GM21528 (cell line): ENCODE results near the gene CR1.
A peak's percentile ranks its signal among the peaks of the same experiment; 100 is the strongest.
"Not testable (repeated sequence)": the region's sequence is repeated elsewhere in the genome, so short reads cannot be mapped to it uniquely, and the experiment has no call there.

Experiments used
- ATAC-seq: cut with Tn5 transposase; IDR thresholded peaks from one replicate; pipeline ENCODE4 v1.9.1; 2021; ENCODE audit warnings: mild to moderate bottlenecking, moderate library complexity; ENCODE audit not compliant: unreplicated experiment, low FRiP score

Gene CR1

GRCh38 chr1:207661420-207661819 is 165.5 kb downstream of the CR1 start:
- ATAC-seq, result not testable (repeated sequence)

DNA sequence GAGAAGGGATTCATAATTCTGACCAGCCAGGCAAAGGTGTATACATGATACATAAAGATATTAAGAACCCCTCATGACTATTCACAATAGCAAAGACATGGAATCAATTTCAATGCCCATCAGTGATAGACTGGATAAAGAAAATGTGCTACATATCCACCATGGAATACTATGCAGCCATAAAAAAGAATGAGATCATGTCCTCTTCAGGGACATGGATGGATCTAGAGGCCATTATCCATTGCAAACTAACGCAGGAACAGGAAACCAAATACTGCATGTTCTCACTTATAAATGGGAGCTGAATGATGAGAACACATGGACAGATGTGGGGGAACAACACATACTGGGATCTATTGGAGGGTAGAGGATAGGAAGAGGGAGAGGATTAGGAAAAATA is 170.4 kb downstream of the CR1 start:
- no peak for ATAC-seq

GRCh38 chr1:207669528-207670009 is 173.6 kb downstream of the CR1 start:
- ATAC-seq, result peak; percentile 16

DNA sequence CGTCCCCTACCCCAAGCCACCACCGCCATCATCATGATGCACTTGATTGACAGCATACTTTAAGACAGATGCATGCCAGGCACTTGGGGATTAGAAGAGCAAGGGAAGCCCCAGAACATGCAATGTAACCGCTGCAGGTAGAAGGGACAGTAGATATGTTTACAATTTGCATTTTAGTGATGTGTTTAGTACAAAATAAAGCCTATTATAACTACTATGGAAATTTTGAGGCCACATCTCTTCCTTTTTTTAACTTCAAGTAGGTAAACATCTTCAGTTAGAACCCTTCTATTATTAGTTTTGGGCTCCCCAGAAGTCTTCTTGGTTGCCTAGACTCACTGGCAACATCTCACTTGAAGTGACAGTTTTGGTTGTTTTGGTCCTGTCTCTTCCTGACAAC is 174.2 kb downstream of the CR1 start:
- ATAC-seq, result peak; percentile 68

DNA sequence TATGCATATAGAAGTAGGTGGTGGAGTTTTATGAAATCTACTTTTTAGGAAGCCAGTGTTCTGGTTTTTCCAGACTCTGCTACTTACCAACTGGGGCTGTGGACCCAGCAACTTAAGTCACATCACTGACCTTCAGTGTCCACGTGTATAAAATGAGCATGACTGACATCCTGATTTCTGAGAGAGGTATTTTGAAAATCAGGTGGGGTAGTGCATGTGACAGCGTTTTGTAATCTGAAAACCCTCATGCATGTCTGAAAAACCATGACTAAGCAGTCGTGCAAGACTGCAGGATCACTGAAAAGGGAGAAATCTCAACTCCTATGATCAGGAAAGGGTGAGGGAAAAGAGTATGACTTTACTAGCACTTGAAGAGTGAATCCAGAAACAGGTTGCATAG is 175.0 kb downstream of the CR1 start:
- no peak for ATAC-seq

DNA sequence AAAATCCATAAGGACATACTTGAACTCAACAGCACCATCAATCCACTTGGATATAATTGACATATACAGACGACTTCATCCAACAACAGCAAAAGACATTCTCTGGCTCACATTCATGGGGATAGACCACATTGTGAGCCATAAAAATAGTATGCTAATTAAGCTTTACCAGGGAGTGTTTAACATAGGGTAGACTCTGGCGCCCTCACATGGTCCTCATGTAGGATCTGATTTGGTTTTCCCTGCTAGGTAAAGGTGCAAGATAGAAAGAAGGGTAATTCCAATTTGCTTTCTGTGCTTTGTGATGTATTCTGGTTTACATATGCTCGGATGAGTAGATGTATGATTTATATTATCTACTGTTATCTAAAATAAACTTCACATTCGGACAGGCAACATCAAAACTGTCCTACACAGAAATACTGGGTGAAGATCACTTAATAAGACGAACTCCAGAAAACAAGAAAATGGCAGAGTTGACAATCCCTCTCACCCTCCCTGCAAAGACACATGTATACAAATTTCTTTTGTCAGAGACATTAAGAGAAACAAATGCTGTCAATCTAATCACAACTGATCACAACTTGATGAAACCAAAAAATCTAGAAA is 176.7 kb downstream of the CR1 start:
- no peak for ATAC-seq

- no peak for ATAC-seq
Observed at GRCh38 chr1:207673399-207673798, 177.4 kb downstream of the CR1 start.

GRCh38 chr1:207676153-207676552 is 180.2 kb downstream of the CR1 start:
- no peak for ATAC-seq

DNA sequence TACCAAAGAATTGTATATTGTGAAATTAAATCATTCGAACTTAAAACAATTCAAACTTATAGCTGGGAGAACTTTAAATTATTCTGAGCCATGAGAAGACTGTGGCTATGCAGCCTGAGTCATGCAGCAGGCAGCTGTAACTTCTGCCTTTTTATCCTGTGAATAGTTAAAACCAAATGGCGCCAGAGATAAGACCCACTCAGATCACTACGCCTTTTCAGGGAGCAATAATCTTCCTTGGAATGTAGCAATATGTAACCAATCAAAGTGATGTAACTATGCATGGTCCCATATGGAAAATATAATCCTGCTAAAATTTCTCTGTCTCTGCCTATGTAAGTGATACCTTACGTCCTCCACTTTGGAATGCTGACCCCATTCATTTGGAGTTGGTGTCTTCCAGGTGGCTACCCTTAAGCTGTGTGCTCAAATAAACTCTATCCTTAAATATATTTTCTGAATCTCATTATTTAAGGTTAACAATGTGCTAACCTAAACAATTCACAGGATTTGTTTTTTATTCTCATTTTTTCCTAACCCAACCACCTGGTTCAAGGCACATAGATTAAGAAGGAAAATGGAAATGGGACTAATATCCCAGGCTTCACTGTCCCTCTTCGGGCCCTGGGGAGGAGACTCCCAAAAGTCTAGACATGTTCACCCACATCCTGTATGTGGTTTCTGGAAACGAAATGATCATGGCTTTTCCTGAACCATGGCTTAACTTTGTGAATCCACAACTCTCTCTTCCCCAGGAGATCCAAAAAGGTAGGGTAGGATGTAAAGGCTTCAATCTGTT is 184.8 kb downstream of the CR1 start:
- not testable (repeated sequence) for ATAC-seq

DNA sequence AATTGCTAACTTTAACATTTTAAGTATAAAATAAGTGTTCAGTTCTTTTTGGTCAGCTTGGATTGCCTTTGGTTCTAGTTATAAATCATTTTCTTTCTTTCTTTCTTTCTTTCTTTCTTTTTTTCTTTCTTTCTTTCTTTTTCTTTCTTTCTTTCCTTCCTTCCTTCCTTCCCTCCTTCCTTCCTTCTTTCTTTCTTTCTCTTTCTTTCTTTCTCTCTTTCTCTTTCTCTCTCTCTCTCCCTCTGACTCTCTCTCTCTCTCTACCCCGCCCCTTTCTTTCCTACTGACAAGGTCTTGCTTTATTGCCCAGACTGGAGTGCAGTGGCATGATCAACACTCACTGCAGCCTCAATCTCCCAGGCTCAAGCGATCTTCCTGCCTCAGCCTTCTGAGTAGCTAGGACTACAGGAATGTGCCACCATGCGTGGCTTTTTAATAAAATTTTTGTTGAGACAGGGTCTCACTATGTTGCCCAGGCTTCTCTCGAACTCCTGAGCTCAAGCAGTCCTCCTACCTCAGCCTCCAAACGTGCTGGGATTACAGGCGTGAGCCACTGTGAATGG is 187.0 kb downstream of the CR1 start:
- ATAC-seq, result not testable (repeated sequence)

DNA sequence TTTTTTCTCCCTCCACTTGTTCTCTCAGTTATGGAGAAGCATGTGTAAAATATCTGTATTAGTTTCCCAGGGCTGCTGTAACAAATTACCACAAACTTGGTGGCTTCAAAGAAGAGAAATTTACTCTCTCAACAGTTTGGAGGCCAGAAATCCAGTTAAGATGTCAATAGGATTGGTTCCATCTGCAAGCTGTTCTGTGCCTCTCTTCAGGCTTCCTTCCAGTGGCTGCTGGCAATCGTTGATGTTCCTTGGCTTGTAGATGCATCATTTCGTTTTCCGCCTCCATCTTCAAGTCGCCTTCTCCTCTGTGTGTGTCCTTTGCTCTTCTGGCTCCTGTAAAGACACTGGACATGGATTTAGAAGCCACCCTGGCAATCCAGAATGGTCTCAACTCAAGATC is 194.6 kb downstream of the CR1 start:
- ATAC-seq, result not testable (repeated sequence)

DNA sequence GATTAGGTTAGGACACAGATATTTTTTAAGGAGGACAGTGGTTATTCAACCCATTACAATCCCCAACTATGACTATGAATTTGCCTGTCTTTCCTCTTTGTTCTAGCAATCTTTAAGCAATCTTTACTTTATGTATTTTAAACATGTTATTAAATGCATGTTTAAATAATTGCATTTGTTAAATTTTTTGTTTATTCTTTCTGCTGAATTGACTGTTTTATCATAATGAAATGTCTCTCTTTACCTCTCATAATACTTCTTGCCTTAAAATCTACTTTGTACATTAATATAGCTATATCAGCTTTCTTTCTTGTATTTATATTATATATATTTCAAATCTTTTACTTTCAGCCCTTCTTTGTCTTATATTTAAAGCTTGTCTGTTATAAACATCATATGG is 195.1 kb downstream of the CR1 start:
- no peak for ATAC-seq
